ENCODE measurements around the gene AFF2.

- TF ChIP-seq POLR2A (IDR thresholded peaks at IDR 0.05; ENCODE audit: low read length) (no peak), GATA1 (IDR thresholded peaks at IDR 0.05; ENCODE audit: low read depth, low read length) (no peak)
These were observed 92.7 kb downstream of the AFF2 start for GRCh38 chrX:148593146-148593545.

Measured in erythroblast (primary cell).